ENCODE data around the gene ZNHIT2. TPM values are rescaled to one million over a fixed set of nuclear protein-coding genes. Genes with fewer than 3 reads are reported as not detected.
A peak's percentile ranks its signal among the peaks of the same experiment; 100 is the strongest.

Gene ZNHIT2
- total and polyA plus RNA-seq, 8 donors = 2.4 to 130 (median 18.9) TPM; not detected in 1

- WGBS, 5 donors = 3 to 6% (median 3%) methylated on average over 11 to 13 of the region's 13 CpGs
- intact Hi-C loops (cut with DNase I; ENCODE audit: low total_unique reads) = no loop called here
- TF ChIP-seq CTCF (IDR thresholded peaks at IDR 0.05) (no peak), POLR2A (IDR thresholded peaks at IDR 0.05) (no peak), POLR2AphosphoS5 (IDR thresholded peaks at IDR 0.05) (no peak), EP300 (IDR thresholded peaks at IDR 0.05) (no peak)
- Histone ChIP-seq H3K4me3 (peak overlapping the region; percentile 60 to 81 (median 70)), H3K36me3 (peaks cover 15 to 41% (median 31%) of the 10 kb centered on the region in 4 donors), H3K9me3 (no peaks in the 10 kb centered on the region), H3K27ac (peak overlapping the region; percentile 39 to 95 (median 92)), H3K4me1 (peaks cover 14 to 35% (median 23%) of the 10 kb centered on the region in 4 donors), H3K27me3 (no peaks in the 10 kb centered on the region)
- no peak for DNase-seq
Observed at GRCh38 chr11:65083134-65083833, 34.2 kb downstream of the ZNHIT2 start.

DNA sequence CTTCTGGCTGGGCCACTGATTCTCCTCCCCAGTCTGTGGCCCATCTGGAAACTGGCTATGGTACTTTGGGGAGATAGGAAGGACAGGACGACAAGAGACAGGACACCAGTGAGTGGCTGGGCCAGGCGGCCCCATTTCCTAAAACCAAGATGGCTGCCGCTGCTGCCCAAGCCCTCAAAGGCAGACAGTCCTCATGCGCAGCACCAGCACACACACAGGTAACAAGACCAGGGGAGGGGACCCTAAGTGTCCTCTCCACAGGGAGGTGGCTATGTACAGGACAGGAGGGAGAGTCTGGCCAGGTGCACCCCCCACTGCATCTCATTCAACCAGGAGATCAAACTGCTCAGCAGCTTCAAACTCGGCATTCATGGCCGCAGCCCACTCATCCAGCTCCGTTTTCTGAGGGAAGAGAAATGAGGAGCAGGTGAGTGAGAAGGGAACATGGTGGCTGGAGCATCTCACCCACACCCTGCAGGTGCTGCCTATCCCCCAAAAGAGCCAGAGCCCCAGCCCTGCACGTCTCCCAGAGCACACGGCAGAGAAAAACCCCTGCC, 38.6 kb downstream of the ZNHIT2 start:
- Histone ChIP-seq H3K4me3 (no peak overlapping the region), H3K27me3 (no peaks in the 10 kb centered on the region), H3K4me1 (peaks cover 5 to 20% (median 8%) of the 10 kb centered on the region in 4 donors), H3K9me3 (no peaks in the 10 kb centered on the region), H3K27ac (no peak overlapping the region), H3K36me3 (peaks cover 0 to 6% (median 0%) of the 10 kb centered on the region in 4 donors)
- TF ChIP-seq EP300 (IDR thresholded peaks at IDR 0.05) = no peak
- TF ChIP-seq CTCF (IDR thresholded peaks at IDR 0.05) = no peak
- no peak for TF ChIP-seq POLR2A (IDR thresholded peaks at IDR 0.05)
- no peak for TF ChIP-seq POLR2AphosphoS5 (IDR thresholded peaks at IDR 0.05)
- no peak for DNase-seq
- WGBS, 5 donors = 88 to 94% (median 92%) methylated on average over 8 to 9 of the region's 9 CpGs
- intact Hi-C loops (cut with DNase I; ENCODE audit: low total_unique reads) = no loop called here

GRCh38 chr11:65078151-65078550, 39.4 kb downstream of the ZNHIT2 start:
- Histone ChIP-seq H3K4me3 (no peak overlapping the region), H3K27ac (no peak overlapping the region), H3K4me1 (peaks cover 0 to 14% (median under 1%) of the 10 kb centered on the region in 4 donors), H3K36me3 (peaks cover 0 to 6% (median 0%) of the 10 kb centered on the region in 4 donors), H3K9me3 (no peaks in the 10 kb centered on the region), H3K27me3 (no peaks in the 10 kb centered on the region)
- 30 to 55% (median 41%) methylated on average over 3 of the region's 3 CpGs for WGBS, 5 donors
- no peak for TF ChIP-seq POLR2AphosphoS5 (IDR thresholded peaks at IDR 0.05)
- TF ChIP-seq EP300 (IDR thresholded peaks at IDR 0.05) = no peak
- TF ChIP-seq CTCF (IDR thresholded peaks at IDR 0.05) = peak in 6 of 7 experiments; percentile 44 to 84 (median 77)
- TF ChIP-seq POLR2A (IDR thresholded peaks at IDR 0.05) = no peak
- intact Hi-C loops (cut with DNase I; ENCODE audit: low total_unique reads) = no loop called here
- DNase-seq = peak; percentile 82 to 83

- Histone ChIP-seq H3K36me3 (peaks cover 0 to 6% (median 0%) of the 10 kb centered on the region in 4 donors), H3K4me3 (no peak overlapping the region), H3K4me1 (peaks cover 0 to 7% (median 0%) of the 10 kb centered on the region in 4 donors), H3K27me3 (no peaks in the 10 kb centered on the region), H3K9me3 (no peaks in the 10 kb centered on the region), H3K27ac (no peak overlapping the region)
- WGBS, 5 donors = 81 to 93% (median 88%) methylated on average over 4 of the region's 4 CpGs
- intact Hi-C loops (cut with DNase I; ENCODE audit: low total_unique reads) = no loop called here
- no peak for DNase-seq
- no peak for TF ChIP-seq CTCF (IDR thresholded peaks at IDR 0.05)
- no peak for TF ChIP-seq POLR2AphosphoS5 (IDR thresholded peaks at IDR 0.05)
- TF ChIP-seq POLR2A (IDR thresholded peaks at IDR 0.05) = no peak
- TF ChIP-seq EP300 (IDR thresholded peaks at IDR 0.05) = no peak
Observed at GRCh38 chr11:65077451-65077850, 40.0 kb downstream of the ZNHIT2 start.
